KMS-11 (cell line): ENCODE results near the gene TTC34.
"Not testable (repeated sequence)": the region's sequence is repeated elsewhere in the genome, so short reads cannot be mapped to it uniquely, and the experiment has no call there.

Experiments
- H2AFZ ChIP-seq: fragments of 200-600 bp; sonication (generic); 2 replicates; pipeline ENCODE4 v1.6.1; 2016; ENCODE audit warnings: antibody characterized with exemption, mixed run types, low read depth
- H3K27ac ChIP-seq: fragments of 200-600 bp; sonication (generic); 2 replicates; pipeline ENCODE4 v1.6.1; 2016; ENCODE audit warnings: mild to moderate bottlenecking, mixed run types
- H3K27me3 ChIP-seq: fragments of 200-600 bp; sonication (generic); 2 replicates; pipeline ENCODE4 v1.6.1; 2017; ENCODE audit warnings: mild to moderate bottlenecking, low read depth, mixed run types, moderate library complexity; ENCODE audit not compliant: insufficient read depth
- H3K36me3 ChIP-seq: fragments of 200-600 bp; sonication (generic); 2 replicates; pipeline ENCODE4 v1.6.1; 2017; ENCODE audit warnings: mild to moderate bottlenecking, mixed run types; ENCODE audit not compliant: insufficient read depth
- H3K4me1 ChIP-seq: fragments of 200-600 bp; sonication (generic); 2 replicates; pipeline ENCODE4 v1.6.1; 2016; ENCODE audit warnings: mild to moderate bottlenecking, low read depth, mixed run types; ENCODE audit not compliant: poor library complexity, severe bottlenecking
- H3K4me2 ChIP-seq: fragments of 200-600 bp; sonication (generic); 2 replicates; pipeline ENCODE4 v1.7.0; 2016; ENCODE audit warnings: mild to moderate bottlenecking, mixed run types
- H3K4me3 ChIP-seq: fragments of 200-600 bp; sonication (generic); IDR thresholded peaks from 2 replicates; pipeline ENCODE4 v1.6.1; 2017; ENCODE audit warnings: low read depth, low read length, mixed read lengths; ENCODE audit not compliant: insufficient read depth
- H3K79me2 ChIP-seq: fragments of 200-600 bp; sonication (generic); 2 replicates; pipeline ENCODE4 v1.6.1; 2016; ENCODE audit warnings: low read depth, mixed run types; ENCODE audit not compliant: insufficient read depth
- H3K9ac ChIP-seq: fragments of 200-600 bp; sonication (generic); 2 replicates; pipeline ENCODE4 v1.6.1; 2016; ENCODE audit warnings: mild to moderate bottlenecking, mixed run types
- H4K20me1 ChIP-seq: fragments of 200-600 bp; sonication (generic); 2 replicates; pipeline ENCODE4 v1.6.1; 2016; ENCODE audit warnings: mild to moderate bottlenecking, mixed run types; ENCODE audit not compliant: insufficient read depth
- CTCF ChIP-seq: fragments of 200-600 bp; sonication (generic); conservative IDR thresholded peaks from 2 replicates; pipeline ENCODE4 v1.6.1; 2017; ENCODE audit warnings: low read depth, mild to moderate bottlenecking, antibody characterized with exemption, low read length, moderate library complexity, mixed read lengths

TTC34 gene

GRCh38 chr1:2628191-2628932 lies 173.1 kb downstream of the TTC34 start:
- no peak overlapping the region for H2AFZ ChIP-seq
- H3K36me3 ChIP-seq, result no peaks in the 10 kb centered on the region
- no peaks in the 10 kb centered on the region for H3K4me1 ChIP-seq
- H3K4me2 ChIP-seq, result no peak overlapping the region
- H4K20me1 ChIP-seq, result no peaks in the 10 kb centered on the region
- H3K27me3 ChIP-seq, result peaks cover 47% of the 10 kb centered on the region
- H3K9ac ChIP-seq, result no peak overlapping the region
- no peak for TF ChIP-seq CTCF
- H3K4me3 ChIP-seq, result no peak overlapping the region
- no peak overlapping the region for H3K27ac ChIP-seq
- no peaks in the 10 kb centered on the region for H3K79me2 ChIP-seq

- no peak for TF ChIP-seq CTCF
- H3K4me1 ChIP-seq, result no peaks in the 10 kb centered on the region
- H3K27me3 ChIP-seq, result peaks cover 53% of the 10 kb centered on the region
- H3K9ac ChIP-seq, result no peak overlapping the region
- no peak overlapping the region for H3K4me3 ChIP-seq
- no peak overlapping the region for H3K27ac ChIP-seq
- H3K4me2 ChIP-seq, result no peak overlapping the region
- no peaks in the 10 kb centered on the region for H3K79me2 ChIP-seq
- H2AFZ ChIP-seq, result no peak overlapping the region
- no peaks in the 10 kb centered on the region for H3K36me3 ChIP-seq
- no peaks in the 10 kb centered on the region for H4K20me1 ChIP-seq
Observed at GRCh38 chr1:2627746-2628145, 173.7 kb downstream of the TTC34 start.

- H3K36me3 ChIP-seq, H3K79me2 ChIP-seq, H3K4me3 ChIP-seq, H3K9ac ChIP-seq, H4K20me1 ChIP-seq, H2AFZ ChIP-seq, H3K27ac ChIP-seq, H3K4me1 ChIP-seq, H3K4me2 ChIP-seq: not testable (repeated sequence)
- peaks cover 72% of the 10 kb centered on the region for H3K27me3 ChIP-seq
Observed at GRCh38 chr1:2625748-2626147, 175.7 kb downstream of the TTC34 start.

- Histone ChIP-seq H3K27me3 (peaks cover 75% of the 10 kb centered on the region), H3K79me2 (no peaks in the 10 kb centered on the region)
- no peak for TF ChIP-seq CTCF
Observed at GRCh38 chr1:2625311-2625710, 176.2 kb downstream of the TTC34 start.

GRCh38 chr1:2624735-2625300 lies 176.7 kb downstream of the TTC34 start:
- H3K4me2 ChIP-seq, result no peak overlapping the region
- H2AFZ ChIP-seq, result no peak overlapping the region
- no peaks in the 10 kb centered on the region for H4K20me1 ChIP-seq
- H3K79me2 ChIP-seq, result no peaks in the 10 kb centered on the region
- no peak overlapping the region for H3K4me3 ChIP-seq
- H3K4me1 ChIP-seq, result no peaks in the 10 kb centered on the region
- H3K27ac ChIP-seq, result no peak overlapping the region
- H3K27me3 ChIP-seq, result peaks cover 80% of the 10 kb centered on the region
- no peak for TF ChIP-seq CTCF
- H3K36me3 ChIP-seq, result no peaks in the 10 kb centered on the region
- no peak overlapping the region for H3K9ac ChIP-seq

More at GRCh38 chr1:2625311-2625710, 176.2 kb downstream of the TTC34 start:
- Histone ChIP-seq H3K4me3 (no peak overlapping the region), H3K4me1 (no peaks in the 10 kb centered on the region), H3K4me2 (no peak overlapping the region), H3K9ac (no peak overlapping the region), H2AFZ (no peak overlapping the region), H4K20me1 (no peaks in the 10 kb centered on the region), H3K27ac (no peak overlapping the region), H3K36me3 (no peaks in the 10 kb centered on the region)
